Muscle of leg (tissue), 11 donors: ENCODE results near the gene CSTB. TPM values are rescaled to one million over a fixed set of nuclear protein-coding genes. Genes with fewer than 3 reads are reported as not detected.
A peak's percentile ranks its signal among the peaks of the same experiment; 100 is the strongest.

Source experiments
- DNase-seq: peaks from one replicate; pipeline ENCODE4 v3.0.0; 2013
- H3K27ac ChIP-seq: one replicate; pipeline ENCODE4 v1.5.1; 2013; ENCODE audit warnings: mild to moderate bottlenecking, low read length, control low read depth
- H3K27me3 ChIP-seq: one replicate; pipeline ENCODE4 v1.6.1; 2013; ENCODE audit warnings: low read length; ENCODE audit not compliant: control insufficient read depth, insufficient read depth
- H3K36me3 ChIP-seq: one replicate; pipeline ENCODE4 v1.6.1; 2013; ENCODE audit warnings: low read length; ENCODE audit not compliant: control insufficient read depth, insufficient read depth
- H3K4me1 ChIP-seq: one replicate; pipeline ENCODE4 v1.6.1; 2013; ENCODE audit warnings: low read length; ENCODE audit not compliant: control insufficient read depth, insufficient read depth
- H3K4me3 ChIP-seq: one replicate; pipeline ENCODE4 v1.5.1; 2013; ENCODE audit warnings: low read length, control low read depth
- H3K9me3 ChIP-seq: replicated peaks from 2 replicates; pipeline ENCODE4 v1.6.1; 2013; ENCODE audit warnings: low read depth, low read length; ENCODE audit not compliant: control insufficient read depth
- WGBS: methylation state at CpG from one replicate; pipeline ENCODE4 v1.1.5; 2013; ENCODE audit warnings: missing lambda C conversion rate; ENCODE audit not compliant: insufficient coverage; 5-methylcytosine and 5-hydroxymethylcytosine counted together
- polyA plus RNA-seq, 8 donors: library from polyadenylated mRNA; unstranded; fragments of 120-200 nt; gene quantifications; one replicate each; pipeline versions ENCODE4 v1.2.1 to v1.2.3, GENCODE V29; 2013; ENCODE audit warnings: inconsistent platforms in 1 of 8, low replicate concordance in 1 of 8; ENCODE audit not compliant: insufficient read length in 8 of 8, insufficient read depth in 1 of 8
- total RNA-seq: library from RNA; stranded (reverse); fragments of 120-200 nt; gene quantifications from one replicate; pipeline ENCODE4 v1.2.4, GENCODE V29; 2013

Gene CSTB
- total and polyA plus RNA-seq, 9 donors: 5.6 to 26.0 (median 22.8) TPM

- Histone ChIP-seq H3K4me1 (peaks cover 4% of the 10 kb centered on the region), H3K9me3 (no peaks in the 10 kb centered on the region), H3K4me3 (no peak overlapping the region), H3K36me3 (peaks cover 1% of the 10 kb centered on the region), H3K27ac (no peak overlapping the region), H3K27me3 (peaks cover 3% of the 10 kb centered on the region)
- no CpG with 5 or more reads among the region's 5 CpGs for WGBS
- DNase-seq: no peak
These were observed 3.6 kb upstream of the CSTB start for GRCh38 chr21:43779660-43780059.

- WGBS: 38% methylated on average over 16 of the region's 20 CpGs
- Histone ChIP-seq H3K36me3 (peaks cover 11% of the 10 kb centered on the region), H3K27me3 (peaks cover 3% of the 10 kb centered on the region), H3K4me1 (peaks cover 4% of the 10 kb centered on the region), H3K4me3 (no peak overlapping the region), H3K27ac (no peak overlapping the region), H3K9me3 (no peaks in the 10 kb centered on the region)
- DNase-seq: peak; percentile 54
These were observed 2.6 kb upstream of the CSTB start for GRCh38 chr21:43778469-43779335.

- Histone ChIP-seq H3K27me3 (peaks cover 3% of the 10 kb centered on the region), H3K9me3 (no peaks in the 10 kb centered on the region), H3K4me1 (peaks cover 4% of the 10 kb centered on the region), H3K4me3 (no peak overlapping the region), H3K27ac (no peak overlapping the region), H3K36me3 (peaks cover 18% of the 10 kb centered on the region)
- 90% methylated on average over 1 of the region's 5 CpGs for WGBS
- no peak for DNase-seq
These were observed 1.8 kb upstream of the CSTB start for GRCh38 chr21:43777953-43778352.

- Histone ChIP-seq H3K27ac (no peak overlapping the region), H3K4me3 (peak overlapping the region; percentile 74), H3K27me3 (peaks cover 3% of the 10 kb centered on the region), H3K9me3 (no peaks in the 10 kb centered on the region), H3K4me1 (peaks cover 4% of the 10 kb centered on the region), H3K36me3 (peaks cover 18% of the 10 kb centered on the region)
- DNase-seq: no peak
- WGBS: 85% methylated on average over 6 of the region's 12 CpGs
These were observed 918 bp downstream of the CSTB start for GRCh38 chr21:43775190-43775589.

GRCh38 chr21:43774163-43774562 lies 1.9 kb downstream of the CSTB start:
- H3K4me1 ChIP-seq: peaks cover 4% of the 10 kb centered on the region
- DNase-seq: no peak
- H3K27ac ChIP-seq: no peak overlapping the region
- peaks cover 3% of the 10 kb centered on the region for H3K27me3 ChIP-seq
- H3K9me3 ChIP-seq: no peaks in the 10 kb centered on the region
- 90% methylated on average over 10 of the region's 10 CpGs for WGBS
- no peak overlapping the region for H3K4me3 ChIP-seq
- H3K36me3 ChIP-seq: peaks cover 18% of the 10 kb centered on the region

GRCh38 chr21:43772425-43772821 lies 3.7 kb downstream of the CSTB start:
- Histone ChIP-seq H3K9me3 (no peaks in the 10 kb centered on the region), H3K4me3 (no peak overlapping the region), H3K27me3 (no peaks in the 10 kb centered on the region), H3K4me1 (peaks cover 6% of the 10 kb centered on the region), H3K36me3 (peaks cover 18% of the 10 kb centered on the region), H3K27ac (no peak overlapping the region)
- DNase-seq: no peak
- 80% methylated on average over 1 of the region's 6 CpGs for WGBS

- H3K27me3 ChIP-seq: no peaks in the 10 kb centered on the region
- H3K27ac ChIP-seq: no peak overlapping the region
- peaks cover 6% of the 10 kb centered on the region for H3K4me1 ChIP-seq
- no peak for DNase-seq
- H3K9me3 ChIP-seq: no peaks in the 10 kb centered on the region
- WGBS: no CpG with 5 or more reads among the region's 13 CpGs
- H3K4me3 ChIP-seq: no peak overlapping the region
- peaks cover 18% of the 10 kb centered on the region for H3K36me3 ChIP-seq
These were observed 4.2 kb downstream of the CSTB start for GRCh38 chr21:43771698-43772424.

GRCh38 chr21:43771199-43771675 lies 4.9 kb downstream of the CSTB start:
- 82% methylated on average over 12 of the region's 13 CpGs for WGBS
- Histone ChIP-seq H3K9me3 (no peaks in the 10 kb centered on the region), H3K4me1 (peaks cover 6% of the 10 kb centered on the region), H3K4me3 (no peak overlapping the region), H3K36me3 (peaks cover 18% of the 10 kb centered on the region), H3K27me3 (no peaks in the 10 kb centered on the region), H3K27ac (no peak overlapping the region)
- DNase-seq: no peak

GRCh38 chr21:43770066-43770655 lies 5.9 kb downstream of the CSTB start:
- no peak overlapping the region for H3K4me3 ChIP-seq
- WGBS: 70% methylated on average over 11 of the region's 21 CpGs
- H3K4me1 ChIP-seq: peaks cover 4% of the 10 kb centered on the region
- no peak overlapping the region for H3K27ac ChIP-seq
- DNase-seq: no peak
- no peaks in the 10 kb centered on the region for H3K27me3 ChIP-seq
- H3K36me3 ChIP-seq: peaks cover 18% of the 10 kb centered on the region
- H3K9me3 ChIP-seq: no peaks in the 10 kb centered on the region
